HG03039 (cell line): Measurements from ENCODE around the gene RELN.
"Not testable (repeated sequence)": the region's sequence is repeated elsewhere in the genome, so short reads cannot be mapped to it uniquely, and the experiment has no call there.

Experiments used
- ATAC-seq: cut with Tn5 transposase; IDR thresholded peaks from one replicate; pipeline ENCODE4 v1.9.1; 2021; ENCODE audit warnings: mild to moderate bottlenecking, moderate library complexity; ENCODE audit not compliant: unreplicated experiment

The RELN gene

GRCh38 chr7:103532955-103533354 is 456.5 kb downstream of the RELN start:
- ATAC-seq, result no peak

- no peak for ATAC-seq
Observed at GRCh38 chr7:103528152-103528551, 461.3 kb downstream of the RELN start.

GRCh38 chr7:103525937-103526336 is 463.5 kb downstream of the RELN start:
- ATAC-seq, result no peak

- no peak for ATAC-seq
Observed at GRCh38 chr7:103524042-103524907, 465.2 kb downstream of the RELN start.

- ATAC-seq, result no peak
Observed at GRCh38 chr7:103521937-103522336, 467.5 kb downstream of the RELN start.

GRCh38 chr7:103504505-103505135 is 484.8 kb downstream of the RELN start:
- ATAC-seq, result no peak

- ATAC-seq, result no peak
Observed at GRCh38 chr7:103501206-103501605, 488.3 kb downstream of the RELN start.

- no peak for ATAC-seq
Observed at GRCh38 chr7:103499976-103500375, 489.5 kb downstream of the RELN start.

- no peak for ATAC-seq
Observed at GRCh38 chr7:103487419-103487818, 502.0 kb downstream of the RELN start.

GRCh38 chr7:103486873-103487272 is 502.6 kb downstream of the RELN start:
- not testable (repeated sequence) for ATAC-seq

GRCh38 chr7:103480771-103481170 is 508.7 kb downstream of the RELN start:
- no peak for ATAC-seq

GRCh38 chr7:103474956-103475355 is 514.5 kb downstream of the RELN start:
- ATAC-seq, result no peak

- ATAC-seq, result no peak
Observed at GRCh38 chr7:103469095-103469948, 520.1 kb downstream of the RELN start.

- no peak for ATAC-seq
Observed at GRCh38 chr7:103466814-103467213, 522.6 kb downstream of the RELN start.

- no peak for ATAC-seq
Observed at GRCh38 chr7:103462358-103462757, 527.1 kb downstream of the RELN start.

- no peak for ATAC-seq
Observed at GRCh38 chr7:103447073-103447960, 542.1 kb downstream of the RELN start.

- ATAC-seq, result no peak
Observed at GRCh38 chr7:103446049-103446520, 543.4 kb downstream of the RELN start, which contains the start of gene SLC26A5. Gene SLC26A5 (minus strand): TSS chr7:103446207. CDS start chr7:103421514, 24,693 bp downstream.

- ATAC-seq, result no peak
Observed at GRCh38 chr7:103445228-103446048, 544.0 kb downstream of the RELN start.

GRCh38 chr7:103439661-103440060 is 549.8 kb downstream of the RELN start:
- no peak for ATAC-seq
